ENCODE measurements around the gene COG5. TPM values are rescaled to one million over a fixed set of nuclear protein-coding genes. Genes with fewer than 3 reads are reported as not detected.
A peak's percentile ranks its signal among the peaks of the same experiment; 100 is the strongest.

Gene COG5
- polyA plus RNA-seq, 1 of the 3 experiments (the other 2 are of a cell fraction) = 21.2 TPM

DNA sequence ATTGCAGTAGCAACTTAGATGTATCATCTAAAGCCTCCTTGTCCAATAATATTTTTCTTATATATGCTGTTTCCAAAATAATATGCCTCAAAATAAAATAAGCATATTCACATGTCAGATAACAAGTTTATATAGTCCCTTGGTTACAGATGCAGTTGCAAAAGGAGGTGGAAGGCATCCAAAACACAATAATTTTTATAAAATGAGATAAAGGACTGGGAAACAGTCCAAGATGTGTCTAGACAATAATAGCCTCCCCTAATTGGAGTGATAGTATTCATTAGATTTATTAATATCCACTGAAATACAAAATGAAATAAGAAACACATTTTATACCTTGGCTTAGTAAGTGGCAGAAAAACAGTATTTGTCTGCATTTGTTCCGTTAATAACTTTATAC is 46.6 kb upstream of the COG5 start:
- Histone ChIP-seq H4K20me1 (ENCODE audit: insufficient read depth) (no peaks in the 10 kb centered on the region), H3K36me3 (replicated peaks in 1 of 2; ENCODE audit: control insufficient read depth in 1 of 2, insufficient read depth in 2 of 2, low read length in 1 of 2) (peaks cover 18 to 83% of the 10 kb centered on the region in 2 experiments), H3K9me3 (no peaks in the 10 kb centered on the region), H3K79me2 (ENCODE audit: insufficient read depth) (0 out of 2 replicates have a peak, but pooled peaks cover 7% of the 10 kb centered on the region), H3K27ac (ENCODE audit: low read depth in 2 of 2, low read length in 1 of 2) (peak overlapping the region; percentile 17 to 98; a peak in 3 of 4 replicates), H3K27me3 (ENCODE audit: insufficient read depth) (no peaks in the 10 kb centered on the region), H3F3A (replicated peaks; ENCODE audit: insufficient read depth) (peaks cover 9% of the 10 kb centered on the region), H3K4me1 (ENCODE audit: control insufficient read depth in 1 of 2, insufficient read depth in 2 of 2, low read depth in 1 of 2, low read length in 1 of 2) (peaks cover 20 to 33% of the 10 kb centered on the region in 2 experiments), H3K9ac (no peak overlapping the region), H2AFZ (ENCODE audit: low read depth) (no peak overlapping the region), H3K9me2 (no peaks in the 10 kb centered on the region), H3K4me3 (ENCODE audit: low read depth in 2 of 2, low read length in 1 of 2) (no peak overlapping the region), H3K4me2 (no peak overlapping the region)
- TF ChIP-seq RCOR1 (IDR thresholded peaks at IDR 0.05; ENCODE audit: low read length) (peak; percentile 86), ELF1 (IDR thresholded peaks at IDR 0.05) (no peak), EP300 (IDR thresholded peaks at IDR 0.05; ENCODE audit: borderline replicate concordance in 1 of 2, low read depth in 1 of 2, low read length in 1 of 2) (peak; percentile 24 to 82; a peak in 3 of 4 replicates), CHD2 (IDR thresholded peaks at IDR 0.05; ENCODE audit: low read length, partially characterized antibody) (peak; percentile 48), TCF12 (IDR thresholded peaks at IDR 0.05) (peak; percentile 33), NFIC (IDR thresholded peaks at IDR 0.05; ENCODE audit: borderline replicate concordance) (peak; percentile 62; the same call in 1 of the 2 replicates), SIN3A (IDR thresholded peaks at IDR 0.05; ENCODE audit: borderline replicate concordance, low read depth, low read length) (no peak)
- TF ChIP-seq, protein P1, sequence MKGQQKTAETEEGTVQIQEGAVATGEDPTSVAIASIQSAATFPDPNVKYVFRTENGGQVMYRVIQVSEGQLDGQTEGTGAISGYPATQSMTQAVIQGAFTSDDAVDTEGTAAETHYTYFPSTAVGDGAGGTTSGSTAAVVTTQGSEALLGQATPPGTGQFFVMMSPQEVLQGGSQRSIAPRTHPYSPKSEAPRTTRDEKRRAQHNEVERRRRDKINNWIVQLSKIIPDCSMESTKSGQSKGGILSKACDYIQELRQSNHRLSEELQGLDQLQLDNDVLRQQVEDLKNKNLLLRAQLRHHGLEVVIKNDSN (IDR thresholded peaks at IDR 0.05; ENCODE audit: borderline replicate concordance, low read depth) = no peak
- peak; percentile 45 for DNase-seq
- 77% methylated on average over 1 of the region's 1 CpG for WGBS (ENCODE audit: low lambda C conversion rate)
- ChIA-PET CTCF (interaction anchor here (1.8 kb wide), 1 partner anchor 51 kb away, joined by 8 read pairs; no protein-coding TSS in a partner anchor), POLR2A (interaction anchor here (1.2 kb wide), 1 partner anchor 133 kb away, joined by 3 read pairs; no protein-coding TSS in a partner anchor)

DNA sequence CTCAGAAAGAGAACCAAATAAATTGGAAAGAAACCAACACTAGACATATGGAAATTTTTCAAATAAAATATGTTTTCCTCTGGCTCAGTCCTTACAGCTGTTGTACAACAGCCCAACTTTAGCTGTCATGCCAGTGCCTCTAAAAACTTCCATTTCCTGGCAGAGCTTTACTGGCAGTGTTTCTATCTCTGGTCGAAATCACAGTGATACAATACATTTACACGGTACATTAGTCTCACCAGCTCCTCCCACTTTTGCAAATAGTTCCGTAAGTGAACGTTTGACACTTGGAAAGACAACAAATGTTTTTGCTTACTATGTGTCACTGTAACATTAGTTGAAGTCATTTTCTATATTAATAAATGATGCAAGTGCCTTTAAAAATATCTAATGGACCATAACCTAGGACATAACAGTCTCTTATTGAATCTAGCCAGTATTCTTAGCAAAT is 46.1 kb upstream of the COG5 start:
- H3K27ac ChIP-seq (ENCODE audit: low read depth in 2 of 2, low read length in 1 of 2) = peak overlapping the region; percentile 17 to 98; a peak in 3 of 4 replicates
- peaks cover 23 to 83% of the 10 kb centered on the region in 2 experiments for H3K36me3 ChIP-seq (replicated peaks in 1 of 2; ENCODE audit: control insufficient read depth in 1 of 2, insufficient read depth in 2 of 2, low read length in 1 of 2)
- H2AFZ ChIP-seq (ENCODE audit: low read depth) = no peak overlapping the region
- no peaks in the 10 kb centered on the region for H3K9me2 ChIP-seq
- H3K4me2 ChIP-seq = no peak overlapping the region
- H3K79me2 ChIP-seq (ENCODE audit: insufficient read depth) = 0 out of 2 replicates have a peak, but pooled peaks cover 7% of the 10 kb centered on the region
- H3K4me1 ChIP-seq (ENCODE audit: control insufficient read depth in 1 of 2, insufficient read depth in 2 of 2, low read depth in 1 of 2, low read length in 1 of 2) = peaks cover 20 to 33% of the 10 kb centered on the region in 2 experiments
- peak; percentile 48 for DNase-seq
- CTCF ChIA-PET = interaction anchor here (0.8 to 1.8 kb wide), 7 partner anchors 10 to 146 kb away, joined by 3 to 8 read pairs (median 3); partner anchors contain the start of gene BCAP29
- POLR2A ChIA-PET = interaction anchor here (0.7 to 1.2 kb wide), 2 partner anchors 29 to 133 kb away, joined by 3 to 4 read pairs; no protein-coding TSS in a partner anchor
- no peaks in the 10 kb centered on the region for H3K27me3 ChIP-seq (ENCODE audit: insufficient read depth)
- no peaks in the 10 kb centered on the region for H3K9me3 ChIP-seq
- H3F3A ChIP-seq (replicated peaks; ENCODE audit: insufficient read depth) = peaks cover 9% of the 10 kb centered on the region
- TF ChIP-seq EP300 (IDR thresholded peaks at IDR 0.05; ENCODE audit: borderline replicate concordance in 1 of 2, low read depth in 1 of 2, low read length in 1 of 2) (0 out of 4 replicates have a peak, but pooled peaks of 1 of the 2 experiments have one; percentile 43), SMC3 (IDR thresholded peaks at IDR 0.05; ENCODE audit: low read depth, low read length) (no peak), CTCF (IDR thresholded peaks at IDR 0.05) (no peak), FOXM1 (IDR thresholded peaks at IDR 0.05; ENCODE audit: low read depth) (no peak), CHD2 (IDR thresholded peaks at IDR 0.05; ENCODE audit: low read length, partially characterized antibody) (peak; percentile 51), NFIC (IDR thresholded peaks at IDR 0.05; ENCODE audit: borderline replicate concordance) (peak; percentile 30; the same call in 1 of the 2 replicates), SIN3A (IDR thresholded peaks at IDR 0.05; ENCODE audit: borderline replicate concordance, low read depth, low read length) (no peak), FOXJ3 (CRISPR knock-in tag; IDR thresholded peaks at IDR 0.05) (0 out of 2 replicates have a peak, but pooled peaks have one; percentile 14), TCF12 (IDR thresholded peaks at IDR 0.05) (peak; percentile 30; the same call in 1 of the 2 replicates), MXI1 (IDR thresholded peaks at IDR 0.05; ENCODE audit: low read depth, low read length) (peak; percentile 42; the same call in 1 of the 2 replicates), RFX5 (IDR thresholded peaks at IDR 0.05; ENCODE audit: low read length) (no peak), RCOR1 (IDR thresholded peaks at IDR 0.05; ENCODE audit: low read length) (0 out of 2 replicates have a peak, but pooled peaks have one; percentile 46), TEAD4 (IDR thresholded peaks at IDR 0.05; ENCODE audit: borderline replicate concordance, insufficient read depth) (no peak), GATA2 (CRISPR knock-in tag; IDR thresholded peaks at IDR 0.05) (peak; percentile 65), POLR2AphosphoS5 (IDR thresholded peaks at IDR 0.05; ENCODE audit: low read depth, low read length) (0 out of 2 replicates have a peak, but pooled peaks have one; percentile 18), RAD21 (IDR thresholded peaks at IDR 0.05; ENCODE audit: low read length) (0 out of 2 replicates have a peak, but pooled peaks have one; percentile 11)
- TF ChIP-seq, protein P1 (IDR thresholded peaks at IDR 0.05; ENCODE audit: borderline replicate concordance, low read depth) = no peak
- no peak overlapping the region for H3K9ac ChIP-seq
- no peak overlapping the region; a peak in 1 of 4 replicates for H3K4me3 ChIP-seq (ENCODE audit: low read depth in 2 of 2, low read length in 1 of 2)
- H4K20me1 ChIP-seq (ENCODE audit: insufficient read depth) = no peaks in the 10 kb centered on the region
- WGBS (ENCODE audit: low lambda C conversion rate) = 45% methylated on average over 4 of the region's 4 CpGs

All from SK-N-SH (cell line).